ENCODE data around the gene RSPO1. TPM values are rescaled to one million over a fixed set of nuclear protein-coding genes. Genes with fewer than 3 reads are reported as not detected.

RSPO1 gene
- total and polyA plus RNA-seq, 4 donors = 0.06 to 0.14 (median 0.08) TPM; not detected in 1

- no peak overlapping the region for H3K9ac ChIP-seq (ENCODE audit: low read depth in 1 of 2, low read length in 2 of 2)
- no peaks in the 10 kb centered on the region for H3K27me3 ChIP-seq (ENCODE audit: control insufficient read depth in 4 of 4, insufficient read depth in 4 of 4, low read length in 3 of 4)
- H3K4me1 ChIP-seq (ENCODE audit: control insufficient read depth in 4 of 4, insufficient read depth in 4 of 4, low read length in 3 of 4) = no peaks in the 10 kb centered on the region
- H3K4me3 ChIP-seq (ENCODE audit: low read depth in 1 of 3, low read length in 3 of 3) = no peak overlapping the region
- WGBS = 60% methylated on average over 14 of the region's 14 CpGs
- TF ChIP-seq MAX (IDR thresholded peaks at IDR 0.05) = no peak
- no peak for TF ChIP-seq HNF4A (conservative IDR thresholded peaks at IDR 0.05)
- TF ChIP-seq RXRA (IDR thresholded peaks at IDR 0.05) = no peak
- TF ChIP-seq GABPA (IDR thresholded peaks at IDR 0.05 in 1 of 2, conservative IDR thresholded peaks at IDR 0.05 in 1 of 2) = no peak
- TF ChIP-seq TAF1 (conservative IDR thresholded peaks at IDR 0.05) = no peak
- no peak for TF ChIP-seq ATF3 (IDR thresholded peaks at IDR 0.05)
- TF ChIP-seq NR2F2 (IDR thresholded peaks at IDR 0.05) = no peak
- no peak for TF ChIP-seq SP1 (IDR thresholded peaks at IDR 0.05)
- no peak for TF ChIP-seq RAD21 (IDR thresholded peaks at IDR 0.05)
- no peak for TF ChIP-seq EGR1 (IDR thresholded peaks at IDR 0.05; ENCODE audit: low read depth in 2 of 2)
- H3K27ac ChIP-seq (ENCODE audit: low read depth in 1 of 2, low read length in 2 of 2) = no peak overlapping the region
- no peaks in the 10 kb centered on the region for H3K9me3 ChIP-seq (ENCODE audit: control insufficient read depth in 4 of 4, low read length in 3 of 4)
- no peaks in the 10 kb centered on the region for H3K36me3 ChIP-seq (ENCODE audit: control insufficient read depth in 4 of 4, insufficient read depth in 3 of 4, low read depth in 1 of 4, low read length in 3 of 4)
- DNase-seq (ENCODE audit: low spot score) = no peak
Observed at GRCh38 chr1:37657620-37658412, 23.1 kb upstream of the RSPO1 start.

- DNase-seq (ENCODE audit: low spot score) = no peak
- H3K36me3 ChIP-seq (ENCODE audit: control insufficient read depth in 4 of 4, insufficient read depth in 3 of 4, low read depth in 1 of 4, low read length in 3 of 4) = no peaks in the 10 kb centered on the region
- WGBS = 80% methylated on average over 11 of the region's 11 CpGs
- no peaks in the 10 kb centered on the region for H3K27me3 ChIP-seq (ENCODE audit: control insufficient read depth in 4 of 4, insufficient read depth in 4 of 4, low read length in 3 of 4)
- TF ChIP-seq JUND (IDR thresholded peaks at IDR 0.05) (no peak), HNF4G (IDR thresholded peaks at IDR 0.05) (no peak), FOXA1 (IDR thresholded peaks at IDR 0.05) (no peak), ATF3 (IDR thresholded peaks at IDR 0.05) (no peak), RAD21 (IDR thresholded peaks at IDR 0.05) (no peak), FOXA2 (IDR thresholded peaks at IDR 0.05) (no peak), SP1 (IDR thresholded peaks at IDR 0.05) (no peak), HNF4A (conservative IDR thresholded peaks at IDR 0.05) (no peak), GABPA (IDR thresholded peaks at IDR 0.05 in 1 of 2, conservative IDR thresholded peaks at IDR 0.05 in 1 of 2) (no peak), TAF1 (conservative IDR thresholded peaks at IDR 0.05) (no peak), NR2F2 (IDR thresholded peaks at IDR 0.05) (no peak), ZBTB33 (IDR thresholded peaks at IDR 0.05) (no peak), CTCF (IDR thresholded peaks at IDR 0.05; ENCODE audit: low read depth, low read length, missing input control) (no peak), MAX (IDR thresholded peaks at IDR 0.05) (no peak), RXRA (IDR thresholded peaks at IDR 0.05) (no peak)
- no peak overlapping the region for H3K9ac ChIP-seq (ENCODE audit: low read depth in 1 of 2, low read length in 2 of 2)
- no peaks in the 10 kb centered on the region for H3K9me3 ChIP-seq (ENCODE audit: control insufficient read depth in 4 of 4, low read length in 3 of 4)
- no peak overlapping the region for H3K27ac ChIP-seq (ENCODE audit: low read depth in 1 of 2, low read length in 2 of 2)
- no peaks in the 10 kb centered on the region for H3K4me1 ChIP-seq (ENCODE audit: control insufficient read depth in 4 of 4, insufficient read depth in 4 of 4, low read length in 3 of 4)
- H3K4me3 ChIP-seq (ENCODE audit: low read depth in 1 of 3, low read length in 3 of 3) = no peak overlapping the region
Observed at GRCh38 chr1:37656881-37657280, 22.2 kb upstream of the RSPO1 start.

Measured in liver (tissue), 9 donors.